Measurements from ENCODE around the gene PPP1R7.

The PPP1R7 gene

GRCh38 chr2:241182126-241182525 is 31.9 kb downstream of the PPP1R7 start:
- DNase-seq (ENCODE audit: low read depth), result no peak
- no peak overlapping the region for H3K4me3 ChIP-seq (ENCODE audit: low read length)
- no peak for TF ChIP-seq CTCF (conservative IDR thresholded peaks at IDR 0.05; ENCODE audit: low read length)

GRCh38 chr2:241182531-241183133 is 32.4 kb downstream of the PPP1R7 start:
- DNase-seq (ENCODE audit: low read depth), result no peak
- no peak for TF ChIP-seq CTCF (conservative IDR thresholded peaks at IDR 0.05; ENCODE audit: low read length)
- no peak overlapping the region for H3K4me3 ChIP-seq (ENCODE audit: low read length)

GRCh38 chr2:241183221-241183620 is 33.0 kb downstream of the PPP1R7 start:
- no peak overlapping the region for H3K4me3 ChIP-seq (ENCODE audit: low read length)
- TF ChIP-seq CTCF (conservative IDR thresholded peaks at IDR 0.05; ENCODE audit: low read length), result no peak
- DNase-seq (ENCODE audit: low read depth), result no peak

GRCh38 chr2:241184901-241185300 is 34.6 kb downstream of the PPP1R7 start:
- TF ChIP-seq CTCF (conservative IDR thresholded peaks at IDR 0.05; ENCODE audit: low read length), result no peak
- H3K4me3 ChIP-seq (ENCODE audit: low read length), result no peak overlapping the region
- DNase-seq (ENCODE audit: low read depth), result no peak

- no peak overlapping the region for H3K4me3 ChIP-seq (ENCODE audit: low read length)
- no peak for TF ChIP-seq CTCF (conservative IDR thresholded peaks at IDR 0.05; ENCODE audit: low read length)
- no peak for DNase-seq (ENCODE audit: low read depth)
Observed at GRCh38 chr2:241185961-241186360, 35.7 kb downstream of the PPP1R7 start.

GRCh38 chr2:241187101-241187917 is 37.0 kb downstream of the PPP1R7 start:
- no peak overlapping the region for H3K4me3 ChIP-seq (ENCODE audit: low read length)
- no peak for DNase-seq (ENCODE audit: low read depth)
- no peak for TF ChIP-seq CTCF (conservative IDR thresholded peaks at IDR 0.05; ENCODE audit: low read length)

- DNase-seq (ENCODE audit: low read depth), result no peak
- TF ChIP-seq CTCF (conservative IDR thresholded peaks at IDR 0.05; ENCODE audit: low read length), result no peak
- H3K4me3 ChIP-seq (ENCODE audit: low read length), result no peak overlapping the region
Observed at GRCh38 chr2:241187918-241188234, 37.6 kb downstream of the PPP1R7 start.
